ENCODE measurements around the gene GDA. TPM values are rescaled to one million over a fixed set of nuclear protein-coding genes. Genes with fewer than 3 reads are reported as not detected.

The GDA gene
- total and polyA plus RNA-seq, 2 of the 8 experiments (the other 6 are each of a cell fraction or from before 2014, with no cell fraction given): 0.35 to 3.0 TPM

GRCh38 chr9:72134801-72135200, 14.4 kb upstream of the GDA start (continued):
- TF ChIP-seq TAF1 (IDR thresholded peaks at IDR 0.05; ENCODE audit: low read depth, low read length) (no peak), HDAC6 (IDR thresholded peaks at IDR 0.05; ENCODE audit: low read depth, low read length) (no peak), ATF3 (IDR thresholded peaks at IDR 0.05; ENCODE audit: insufficient read depth, low read depth, low read length) (no peak), CEBPB (IDR thresholded peaks at IDR 0.05; ENCODE audit: low read depth, low read length) (no peak)
